Right lobe of liver (tissue), 6 donors: ENCODE results near the gene PNPO. TPM values are rescaled to one million over a fixed set of nuclear protein-coding genes. Genes with fewer than 3 reads are reported as not detected.

ENCODE experiments used
- ATAC-seq, 4 donors: fragments of 200-7000 bp; cut with Tn5 transposase; one replicate each; pipeline ENCODE4 v1.9.1; 2020; ENCODE audit warnings: mild to moderate bottlenecking in 4 of 4, moderate library complexity in 4 of 4
- DNase-seq, 3 donors: peaks; one replicate each; pipeline ENCODE4 v3.0.0-alpha.2; 2020
- H3K27ac ChIP-seq, 3 donors: fragments of 200-600 bp; one replicate each; pipeline ENCODE4 v1.8.0; 2022
- H3K27me3 ChIP-seq, 2 donors: fragments of 200-600 bp; one replicate each; pipeline ENCODE4 v1.8.0; 2022
- H3K36me3 ChIP-seq, 4 donors: fragments of 200-600 bp; sonication (generic) in 1 of 4; one replicate each; pipeline versions ENCODE4 v1.5.1 to v1.8.0; 2017 to 2022; ENCODE audit warnings: control low read depth in 1 of 4
- H3K4me1 ChIP-seq, 4 donors: fragments of 200-600 bp; sonication (generic) in 1 of 4; one replicate each; pipeline versions ENCODE4 v1.5.1 to v1.8.0; 2017 to 2022; ENCODE audit warnings: control low read depth in 1 of 4
- H3K4me3 ChIP-seq, 3 donors: fragments of 200-600 bp; one replicate each; pipeline ENCODE4 v1.8.0; 2022
- H3K9me3 ChIP-seq, 4 donors: fragments of 200-600 bp; sonication (generic) in 1 of 4; one replicate each; pipeline versions ENCODE4 v1.5.1 to v1.8.0; 2017 to 2022; ENCODE audit warnings: control low read depth in 1 of 4
- CTCF ChIP-seq, 4 donors: fragments of 200-600 bp in 3 of 4; fragments of 450-650 bp in 1 of 4; IDR thresholded peaks; one replicate each; pipeline versions ENCODE4 v1.5.1 to v1.8.0; 2016 to 2022; ENCODE audit warnings: antibody characterized with exemption in 4 of 4, mild to moderate bottlenecking in 2 of 4
- POLR2A ChIP-seq: fragments of 450-650 bp; IDR thresholded peaks from one replicate; pipeline ENCODE4 v1.6.1; 2017; ENCODE audit warnings: antibody characterized with exemption, mild to moderate bottlenecking
- WGBS: methylation state at CpG from one replicate; pipeline ENCODE4 v1.1.6; 2018; ENCODE audit warnings: low coverage, low lambda C conversion rate; ENCODE audit not compliant: insufficient coverage; ENCODE audit errors: missing lambda C conversion rate; 5-methylcytosine and 5-hydroxymethylcytosine counted together
- intact Hi-C, 2 donors: fragments of 100-400 bp; cut with DNase I; formaldehyde crosslinking; loops; one replicate each; pipeline versions ENCODE4 v1.11.2 to v1.14.1; 2022
- total RNA-seq, 6 experiments: library from RNA; depleted of rRNA in 2 of 6; stranded (reverse); fragments of >200 nt in 2 of 6; fragmentation: NEBNext Ultra II Directional in 3 of 6; extraction: Animal tissue kit (Norgen Biotek cat#: 25700) in 3 of 6; gene quantifications; one replicate each; pipeline versions ENCODE4 v1.1.0 to v1.2.4, GENCODE V29; 2016 to 2023
- donor health status: DM: no; HTN: yes; CAD: no.
- donor health status: DM: no; HTN: no; CAD: no.
- donor health status: DM: no; HTN: no; CAD: no.
- donor health status: DM: no; HTN: yes; CAD: no.
- donor health status: DM: no; HTN: yes; CAD: no.

PNPO gene
- total RNA-seq, 6 experiments from 2014 or later = 85.0 to 151 (median 124) TPM

- WGBS = under 1% methylated on average over 27 of the region's 62 CpGs
- DNase-seq (peak; percentile 100), ATAC-seq (peak; percentile 96 to 99 (median 98))
- H3K27ac ChIP-seq = peak within 1 kb of the TSS; percentile 49 to 81 (median 73)
- intact Hi-C loops = no loop called here
- H3K4me1 ChIP-seq = peaks cover 0 to 18% (median 5%) of the 10 kb centered on the region in 4 donors
- peak within 1 kb of the TSS; percentile 81 to 99 (median 89) for H3K4me3 ChIP-seq
- TF ChIP-seq CTCF (IDR thresholded peaks at IDR 0.05) = peak; percentile 94 to 99 (median 96)
- TF ChIP-seq POLR2A = peak; percentile 80
- H3K27me3 ChIP-seq = no peaks in the 10 kb centered on the region
- H3K36me3 ChIP-seq = peaks cover 0 to 25% (median 11%) of the 10 kb centered on the region in 4 donors
- no peaks in the 10 kb centered on the region for H3K9me3 ChIP-seq
These were observed 29.5 kb downstream of the PNPO start, which contains the start of gene CDK5RAP3 for GRCh38 chr17:47970725-47971499. Gene CDK5RAP3 (plus strand): TSS chr17:47971113. CDS start chr17:47971147, 34 bp downstream.

- Histone ChIP-seq H3K27ac (no peak overlapping the region), H3K9me3 (no peaks in the 10 kb centered on the region), H3K4me1 (peaks cover 0 to 10% (median 3%) of the 10 kb centered on the region in 4 donors), H3K27me3 (no peaks in the 10 kb centered on the region), H3K36me3 (peaks cover 0 to 48% (median 23%) of the 10 kb centered on the region in 4 donors), H3K4me3 (no peak overlapping the region)
- TF ChIP-seq CTCF (IDR thresholded peaks at IDR 0.05) (no peak), POLR2A (no peak)
- intact Hi-C loops = no loop called here
- WGBS = 80% methylated on average over 4 of the region's 8 CpGs
- ATAC-seq (no peak), DNase-seq (no peak)
These were observed 32.2 kb downstream of the PNPO start for GRCh38 chr17:47973541-47973940.

- Histone ChIP-seq H3K36me3 (peaks cover 0 to 65% (median 35%) of the 10 kb centered on the region in 4 donors), H3K9me3 (no peaks in the 10 kb centered on the region), H3K4me3 (no peak overlapping the region), H3K27ac (no peak overlapping the region), H3K27me3 (no peaks in the 10 kb centered on the region), H3K4me1 (peaks cover 0 to 8% (median 3%) of the 10 kb centered on the region in 4 donors)
- no peak for DNase-seq
- no peak for TF ChIP-seq CTCF (IDR thresholded peaks at IDR 0.05)
- intact Hi-C loops = no loop called here
- WGBS = 100% methylated on average over 1 of the region's 15 CpGs
- no peak for ATAC-seq
These were observed 33.9 kb downstream of the PNPO start for GRCh38 chr17:47975189-47975822.

- DNase-seq (no peak), ATAC-seq (no peak)
- intact Hi-C loops = no loop called here
- H3K27me3 ChIP-seq = no peaks in the 10 kb centered on the region
- no peak overlapping the region for H3K4me3 ChIP-seq
- no peak overlapping the region for H3K27ac ChIP-seq
- H3K4me1 ChIP-seq = peaks cover 0 to 6% (median 3%) of the 10 kb centered on the region in 4 donors
- TF ChIP-seq CTCF (IDR thresholded peaks at IDR 0.05) = no peak
- no peak for TF ChIP-seq POLR2A
- H3K36me3 ChIP-seq = peaks cover 0 to 70% (median 38%) of the 10 kb centered on the region in 4 donors
- WGBS = 82% methylated on average over 8 of the region's 10 CpGs
- no peaks in the 10 kb centered on the region for H3K9me3 ChIP-seq
These were observed 34.4 kb downstream of the PNPO start for GRCh38 chr17:47975823-47976205.
